ENCODE measurements around the gene SMARCAD1.
"Not testable (repeated sequence)": the region's sequence is repeated elsewhere in the genome, so short reads cannot be mapped to it uniquely, and the experiment has no call there.

GRCh38 chr4:94336791-94337190 lies 129.1 kb downstream of the SMARCAD1 start:
- TF ChIP-seq EZH2phosphoT487 (IDR thresholded peaks at IDR 0.05; ENCODE audit: low read depth); CTCF (IDR thresholded peaks at IDR 0.05; ENCODE audit: low read depth, low read length): not testable (repeated sequence)

Measured in OCI-LY3 (cell line).